ENCODE data around the gene MPRIP.
A peak's percentile ranks its signal among the peaks of the same experiment; 100 is the strongest.
"Not testable (repeated sequence)": the region's sequence is repeated elsewhere in the genome, so short reads cannot be mapped to it uniquely, and the experiment has no call there.

Gene MPRIP, protein sequence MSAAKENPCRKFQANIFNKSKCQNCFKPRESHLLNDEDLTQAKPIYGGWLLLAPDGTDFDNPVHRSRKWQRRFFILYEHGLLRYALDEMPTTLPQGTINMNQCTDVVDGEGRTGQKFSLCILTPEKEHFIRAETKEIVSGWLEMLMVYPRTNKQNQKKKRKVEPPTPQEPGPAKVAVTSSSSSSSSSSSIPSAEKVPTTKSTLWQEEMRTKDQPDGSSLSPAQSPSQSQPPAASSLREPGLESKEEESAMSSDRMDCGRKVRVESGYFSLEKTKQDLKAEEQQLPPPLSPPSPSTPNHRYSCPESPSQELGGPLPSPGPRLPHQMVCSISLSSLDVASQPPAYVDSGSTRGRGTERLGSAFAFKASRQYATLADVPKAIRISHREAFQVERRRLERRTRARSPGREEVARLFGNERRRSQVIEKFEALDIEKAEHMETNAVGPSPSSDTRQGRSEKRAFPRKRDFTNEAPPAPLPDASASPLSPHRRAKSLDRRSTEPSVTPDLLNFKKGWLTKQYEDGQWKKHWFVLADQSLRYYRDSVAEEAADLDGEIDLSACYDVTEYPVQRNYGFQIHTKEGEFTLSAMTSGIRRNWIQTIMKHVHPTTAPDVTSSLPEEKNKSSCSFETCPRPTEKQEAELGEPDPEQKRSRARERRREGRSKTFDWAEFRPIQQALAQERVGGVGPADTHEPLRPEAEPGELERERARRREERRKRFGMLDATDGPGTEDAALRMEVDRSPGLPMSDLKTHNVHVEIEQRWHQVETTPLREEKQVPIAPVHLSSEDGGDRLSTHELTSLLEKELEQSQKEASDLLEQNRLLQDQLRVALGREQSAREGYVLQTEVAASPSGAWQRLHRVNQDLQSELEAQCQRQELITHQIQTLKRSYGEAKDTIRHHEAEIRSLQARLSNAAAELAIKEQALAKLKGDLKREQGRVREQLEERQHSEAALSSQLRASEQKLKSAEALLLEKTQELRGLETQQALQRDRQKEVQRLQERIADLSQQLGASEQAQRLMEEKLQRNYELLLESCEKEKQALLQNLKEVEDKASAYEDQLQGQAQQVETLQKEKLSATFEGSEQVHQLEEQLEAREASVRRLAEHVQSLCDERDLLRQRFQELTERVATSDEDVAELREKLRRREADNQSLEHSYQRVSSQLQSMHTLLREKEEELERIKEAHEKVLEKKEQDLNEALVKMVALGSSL (N-terminal part only)

GRCh38 chr17:17042384-17042736, at the start of gene MPRIP:
Gene MPRIP, plus strand, starts transcription at chr17:17042457. Its CDS starts 392 bp downstream, at chr17:17042849.
- no peak for DNase-seq (ENCODE audit: low read depth)

- no peak for DNase-seq (ENCODE audit: low read depth)
Observed at GRCh38 chr17:16994631-16995030, 47.6 kb upstream of the MPRIP start.

- DNase-seq (ENCODE audit: low read depth) = no peak
Observed at GRCh38 chr17:16995930-16996329, 46.3 kb upstream of the MPRIP start.

DNA sequence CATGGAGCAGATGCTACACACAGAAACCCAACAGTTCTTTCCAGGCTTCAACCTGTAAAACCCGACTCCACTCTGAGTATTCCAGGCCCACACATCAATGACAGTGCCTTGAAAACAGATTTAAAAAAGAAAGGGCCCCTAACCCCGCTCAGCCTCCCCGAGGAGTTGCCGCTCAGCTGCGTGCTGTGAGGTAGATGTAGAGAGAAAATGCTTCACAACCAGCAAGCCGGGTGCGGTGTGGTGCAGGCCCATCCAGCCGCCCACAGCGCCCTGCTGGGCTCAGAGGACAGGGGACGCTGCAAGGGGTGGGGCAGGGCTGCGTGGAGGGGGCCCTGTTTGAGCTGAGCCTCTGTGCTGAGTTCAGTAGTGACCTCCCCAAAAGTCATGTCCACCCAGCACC, 45.5 kb upstream of the MPRIP start:
- not testable (repeated sequence) for DNase-seq (ENCODE audit: low read depth)

- no peak for DNase-seq (ENCODE audit: low read depth)
Observed at GRCh38 chr17:16997514-16998429, 44.5 kb upstream of the MPRIP start.

GRCh38 chr17:16999931-17000625, 42.2 kb upstream of the MPRIP start:
- no peak for DNase-seq (ENCODE audit: low read depth)

DNA sequence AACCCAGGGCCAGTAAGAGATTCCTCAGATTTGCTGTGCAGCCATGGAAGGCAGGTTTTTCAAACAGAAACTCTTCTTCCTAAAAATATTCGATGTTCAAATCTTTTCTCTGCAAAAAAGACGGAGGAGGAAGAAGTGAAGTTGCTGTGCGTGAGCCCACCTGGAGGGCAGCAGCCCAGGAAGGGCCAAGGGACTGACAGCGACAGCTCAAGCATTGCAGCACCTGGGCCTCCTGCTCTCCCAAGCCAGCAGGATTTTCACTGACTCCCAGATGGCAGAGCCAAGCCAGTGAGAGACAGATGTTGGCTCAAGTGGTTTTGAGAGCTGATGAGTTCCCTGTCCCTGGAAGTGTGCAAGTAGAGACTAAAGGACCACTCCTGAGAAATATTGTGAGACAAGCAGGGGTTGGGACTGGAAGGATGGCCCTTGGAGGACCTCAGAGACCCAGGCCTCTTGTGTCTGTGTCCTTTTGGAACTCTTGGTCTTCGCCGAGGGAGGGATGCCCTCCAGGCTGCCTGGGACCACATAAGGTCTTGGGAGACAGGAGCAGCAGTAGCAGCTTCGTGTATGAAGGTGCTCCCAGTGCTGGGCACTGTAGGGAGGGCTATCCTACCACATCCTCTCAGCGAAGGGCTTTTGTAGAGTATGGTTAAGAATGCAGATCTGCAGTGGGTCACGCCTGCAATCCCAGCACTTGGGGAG, 41.0 kb upstream of the MPRIP start:
- DNase-seq (ENCODE audit: low read depth) = no peak

- DNase-seq (ENCODE audit: low read depth) = peak; percentile 30
Observed at GRCh38 chr17:17001874-17002520, 40.3 kb upstream of the MPRIP start.

DNA sequence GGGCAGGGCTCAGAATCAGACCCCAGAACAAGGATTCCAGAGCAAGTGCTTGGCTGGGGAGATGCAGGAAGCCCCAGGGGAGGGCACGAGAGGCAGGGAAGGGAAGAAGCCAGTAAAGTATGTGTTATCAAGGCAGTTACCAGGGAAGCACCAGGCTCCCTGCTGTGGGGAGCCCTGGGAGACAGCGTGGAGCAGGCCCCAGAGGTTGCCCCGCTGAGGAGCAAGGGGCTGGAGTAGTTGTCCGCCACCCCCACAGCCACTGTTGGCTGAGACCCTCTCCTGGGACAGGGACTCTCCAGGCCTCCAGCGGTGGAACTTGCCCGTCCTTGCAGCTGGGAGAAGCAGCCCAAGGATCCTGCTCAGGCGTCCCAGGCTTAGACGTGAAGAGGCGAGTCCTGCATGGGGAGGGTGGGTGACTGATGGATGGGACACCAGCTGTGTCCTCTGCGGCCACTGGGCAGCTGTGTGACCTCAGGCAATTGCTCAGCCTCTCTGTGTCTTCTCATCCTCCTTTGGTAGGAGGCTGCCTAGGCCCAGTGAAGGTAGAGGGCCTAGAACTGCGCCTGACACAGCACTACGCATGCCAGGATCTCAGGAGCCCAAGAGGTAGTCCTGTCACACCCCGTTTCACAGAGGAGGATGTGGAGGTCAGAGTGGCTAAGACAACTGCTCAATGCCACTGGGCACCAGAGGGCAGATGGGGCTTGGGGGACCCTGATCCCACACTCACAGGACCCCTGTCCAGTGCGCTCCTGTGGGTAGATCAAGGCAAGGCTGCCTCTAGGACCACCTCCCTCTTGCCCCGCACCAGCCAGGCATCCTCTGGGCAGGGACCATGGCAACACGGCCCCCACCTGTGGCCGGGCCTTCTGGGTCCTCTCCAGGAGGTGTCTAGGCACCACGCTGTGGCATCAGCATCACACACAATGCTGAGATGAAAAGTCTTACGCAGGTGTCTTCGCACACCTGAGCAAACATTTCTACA, 39.2 kb upstream of the MPRIP start:
- DNase-seq (ENCODE audit: low read depth) = not testable (repeated sequence)

- DNase-seq (ENCODE audit: low read depth) = no peak
Observed at GRCh38 chr17:17004251-17004996, 37.8 kb upstream of the MPRIP start.

- not testable (repeated sequence) for DNase-seq (ENCODE audit: low read depth)
Observed at GRCh38 chr17:17004997-17005614, 37.2 kb upstream of the MPRIP start.

- not testable (repeated sequence) for DNase-seq (ENCODE audit: low read depth)
Observed at GRCh38 chr17:17007891-17008290, 34.4 kb upstream of the MPRIP start.

GRCh38 chr17:17008621-17009397, 33.4 kb upstream of the MPRIP start:
- DNase-seq (ENCODE audit: low read depth) = not testable (repeated sequence)

DNA sequence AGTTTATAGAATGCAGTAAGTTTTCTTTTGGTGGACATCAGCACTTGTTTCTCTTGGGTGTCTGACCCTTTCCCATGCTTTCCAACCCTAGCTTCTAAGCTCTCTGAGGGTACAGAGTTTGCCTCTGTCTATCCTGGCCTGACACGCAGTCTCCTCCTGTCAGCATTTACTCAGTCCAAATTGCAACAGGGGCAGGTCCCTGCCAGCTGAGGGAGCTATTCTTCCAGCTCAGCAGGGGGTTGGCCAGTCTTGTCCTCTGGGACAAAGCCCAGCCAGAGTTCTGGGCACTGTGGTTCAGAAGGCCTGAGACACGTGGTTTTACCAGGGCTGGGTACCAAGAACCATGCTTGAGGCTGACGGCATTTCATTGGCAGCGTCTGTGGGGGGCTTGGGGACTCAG, 32.3 kb upstream of the MPRIP start:
- not testable (repeated sequence) for DNase-seq (ENCODE audit: low read depth)

- DNase-seq (ENCODE audit: low read depth) = not testable (repeated sequence)
Observed at GRCh38 chr17:17010545-17011034, 31.7 kb upstream of the MPRIP start.

Data from HS-27A (cell line).